ENCODE results near the gene ALMS1.

The ALMS1 gene

DNA sequence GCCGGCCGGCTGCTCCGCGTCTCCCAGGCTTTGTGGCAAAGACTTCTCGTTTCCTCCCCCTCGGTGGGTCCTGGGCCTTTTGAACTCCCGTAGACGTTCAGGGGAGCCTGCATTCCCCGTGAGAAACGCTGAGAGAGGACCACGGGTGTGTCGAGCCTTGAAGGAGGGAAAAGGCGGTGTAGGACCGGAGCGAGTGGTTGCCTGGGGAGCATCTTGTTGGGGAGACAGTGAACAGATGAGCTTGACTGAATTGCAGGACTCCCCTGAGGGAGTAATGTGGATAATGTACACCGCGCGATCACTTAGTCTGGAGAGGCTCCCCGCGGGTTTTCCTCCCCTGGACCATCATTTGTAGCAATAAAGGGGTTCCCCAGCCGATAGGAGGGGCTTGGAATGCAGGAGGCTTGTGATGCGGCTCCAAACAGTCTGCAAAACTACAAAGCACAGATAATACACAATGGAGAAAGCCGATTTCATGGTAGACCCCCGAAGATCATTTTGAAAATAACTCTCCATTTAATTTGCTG lies 769 bp downstream of the ALMS1 start:
- TF ChIP-seq, protein P1, sequence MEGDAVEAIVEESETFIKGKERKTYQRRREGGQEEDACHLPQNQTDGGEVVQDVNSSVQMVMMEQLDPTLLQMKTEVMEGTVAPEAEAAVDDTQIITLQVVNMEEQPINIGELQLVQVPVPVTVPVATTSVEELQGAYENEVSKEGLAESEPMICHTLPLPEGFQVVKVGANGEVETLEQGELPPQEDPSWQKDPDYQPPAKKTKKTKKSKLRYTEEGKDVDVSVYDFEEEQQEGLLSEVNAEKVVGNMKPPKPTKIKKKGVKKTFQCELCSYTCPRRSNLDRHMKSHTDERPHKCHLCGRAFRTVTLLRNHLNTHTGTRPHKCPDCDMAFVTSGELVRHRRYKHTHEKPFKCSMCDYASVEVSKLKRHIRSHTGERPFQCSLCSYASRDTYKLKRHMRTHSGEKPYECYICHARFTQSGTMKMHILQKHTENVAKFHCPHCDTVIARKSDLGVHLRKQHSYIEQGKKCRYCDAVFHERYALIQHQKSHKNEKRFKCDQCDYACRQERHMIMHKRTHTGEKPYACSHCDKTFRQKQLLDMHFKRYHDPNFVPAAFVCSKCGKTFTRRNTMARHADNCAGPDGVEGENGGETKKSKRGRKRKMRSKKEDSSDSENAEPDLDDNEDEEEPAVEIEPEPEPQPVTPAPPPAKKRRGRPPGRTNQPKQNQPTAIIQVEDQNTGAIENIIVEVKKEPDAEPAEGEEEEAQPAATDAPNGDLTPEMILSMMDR (IDR thresholded peaks at IDR 0.05; ENCODE audit: insufficient read depth, low read length, poor library complexity, severe bottlenecking): no peak
- Histone ChIP-seq H3K4me3 (replicated peaks; ENCODE audit: low read depth, low read length) (peak overlapping the region; percentile 90), H3K36me3 (ENCODE audit: control insufficient read depth, insufficient read depth, low read length) (no peaks in the 10 kb centered on the region), H3K27me3 (replicated peaks; ENCODE audit: control insufficient read depth, insufficient read depth, low read length) (no peaks in the 10 kb centered on the region)
- DNase-seq (ENCODE audit: extremely low read depth, insufficient read length): no peak

DNA sequence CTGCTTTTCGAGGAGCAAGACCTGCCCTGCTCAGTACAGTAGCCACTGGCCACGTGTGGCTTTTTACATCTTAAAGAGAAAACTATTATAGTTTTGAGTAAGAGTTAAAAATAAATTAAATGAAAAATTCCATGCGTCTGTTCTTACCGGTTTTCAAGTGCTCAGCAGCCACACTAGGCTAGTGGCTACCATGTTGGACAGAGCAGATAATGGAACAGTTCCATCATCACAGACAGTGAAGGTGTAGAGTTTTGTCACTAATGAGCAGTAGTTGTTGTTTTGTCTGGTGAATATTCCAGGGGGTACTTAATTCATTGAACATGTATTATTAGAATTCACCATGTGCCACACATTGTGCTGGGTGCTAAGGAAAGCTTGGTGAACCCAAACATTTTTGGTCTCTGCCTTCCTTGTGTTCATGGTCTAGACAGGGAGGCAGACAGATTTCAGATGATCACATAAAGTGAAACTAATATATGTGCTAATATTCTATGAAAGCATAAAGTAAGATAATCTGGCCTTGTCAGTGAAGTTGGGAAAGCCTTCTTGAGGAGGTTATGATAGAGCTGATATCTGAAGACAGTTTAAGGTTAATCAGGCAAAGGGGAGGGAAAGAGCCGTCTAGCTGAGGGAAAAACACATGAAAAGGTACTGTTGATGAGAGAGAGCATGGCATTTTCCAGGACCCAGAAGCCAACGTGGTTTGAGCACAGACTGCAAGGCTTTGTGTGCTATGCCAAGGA lies 1.4 kb downstream of the ALMS1 start:
- Histone ChIP-seq H3K4me3 (replicated peaks; ENCODE audit: low read depth, low read length) (peak overlapping the region; percentile 90), H3K27me3 (replicated peaks; ENCODE audit: control insufficient read depth, insufficient read depth, low read length) (no peaks in the 10 kb centered on the region), H3K36me3 (ENCODE audit: control insufficient read depth, insufficient read depth, low read length) (no peaks in the 10 kb centered on the region)
- no peak for DNase-seq (ENCODE audit: extremely low read depth, insufficient read length)
- TF ChIP-seq, protein P1 (IDR thresholded peaks at IDR 0.05; ENCODE audit: insufficient read depth, low read length, poor library complexity, severe bottlenecking): no peak

DNA sequence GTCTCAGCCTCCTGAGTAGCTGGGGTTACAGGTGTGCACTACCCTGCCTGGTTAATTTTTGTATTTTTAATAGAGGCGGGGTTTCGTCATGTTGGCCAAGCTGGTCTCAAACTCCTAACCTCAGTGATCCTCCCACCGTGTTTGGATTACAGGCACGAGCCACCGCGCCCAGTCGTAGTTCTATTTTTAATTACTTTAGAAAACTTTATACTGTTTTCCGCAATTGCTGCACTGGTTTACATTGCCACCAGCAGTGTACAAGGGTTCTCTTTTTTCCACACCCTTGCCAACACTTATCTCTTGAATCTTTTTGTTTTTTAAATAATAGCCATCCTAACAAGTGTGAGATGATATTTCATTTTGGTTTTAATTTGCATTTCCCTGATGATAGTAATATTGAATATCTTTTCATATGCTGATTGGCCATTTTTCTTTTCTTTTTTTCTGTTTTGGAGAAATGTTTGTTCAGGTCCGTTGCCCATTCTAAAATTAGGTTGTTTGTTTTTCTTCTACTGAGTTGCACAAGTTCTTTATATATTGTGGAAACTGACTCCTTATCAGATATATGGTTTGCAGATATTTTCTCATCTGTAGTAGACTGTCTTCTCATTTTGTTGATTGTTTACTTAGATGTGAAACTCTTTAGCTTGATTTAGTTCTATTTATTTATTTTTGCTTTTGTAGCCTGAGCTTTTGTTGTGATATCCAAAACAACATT lies 16.9 kb downstream of the ALMS1 start:
- TF ChIP-seq, protein P1 (IDR thresholded peaks at IDR 0.05; ENCODE audit: insufficient read depth, low read length, poor library complexity, severe bottlenecking): no peak
- DNase-seq (ENCODE audit: extremely low read depth, insufficient read length): no peak
- no peaks in the 10 kb centered on the region for H3K36me3 ChIP-seq (ENCODE audit: control insufficient read depth, insufficient read depth, low read length)
- H3K27me3 ChIP-seq (replicated peaks; ENCODE audit: control insufficient read depth, insufficient read depth, low read length): no peaks in the 10 kb centered on the region
- H3K4me3 ChIP-seq (replicated peaks; ENCODE audit: low read depth, low read length): no peak overlapping the region

DNA sequence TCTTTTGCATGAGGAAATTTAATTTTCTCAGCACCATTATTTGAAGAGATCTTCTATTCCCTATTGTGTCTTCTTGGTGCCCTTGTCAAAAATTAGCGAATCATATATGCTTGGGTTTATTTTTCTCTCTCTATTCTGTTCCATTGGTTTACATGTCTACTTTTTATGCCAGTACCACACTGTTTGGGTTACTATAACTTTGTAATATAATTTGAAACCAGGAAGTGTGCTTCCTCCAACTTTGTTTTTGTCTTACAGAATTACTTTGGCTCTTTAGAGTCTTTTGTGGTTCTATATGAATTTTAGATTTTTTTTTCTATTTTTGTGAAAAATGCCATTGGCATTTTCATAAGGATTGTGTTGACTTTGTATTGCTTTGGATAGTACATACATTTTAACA lies 17.6 kb downstream of the ALMS1 start:
- DNase-seq (ENCODE audit: extremely low read depth, insufficient read length): no peak
- H3K27me3 ChIP-seq (replicated peaks; ENCODE audit: control insufficient read depth, insufficient read depth, low read length): no peaks in the 10 kb centered on the region
- TF ChIP-seq, protein P1 (IDR thresholded peaks at IDR 0.05; ENCODE audit: insufficient read depth, low read length, poor library complexity, severe bottlenecking): no peak
- H3K4me3 ChIP-seq (replicated peaks; ENCODE audit: low read depth, low read length): no peak overlapping the region
- H3K36me3 ChIP-seq (ENCODE audit: control insufficient read depth, insufficient read depth, low read length): no peaks in the 10 kb centered on the region

DNA sequence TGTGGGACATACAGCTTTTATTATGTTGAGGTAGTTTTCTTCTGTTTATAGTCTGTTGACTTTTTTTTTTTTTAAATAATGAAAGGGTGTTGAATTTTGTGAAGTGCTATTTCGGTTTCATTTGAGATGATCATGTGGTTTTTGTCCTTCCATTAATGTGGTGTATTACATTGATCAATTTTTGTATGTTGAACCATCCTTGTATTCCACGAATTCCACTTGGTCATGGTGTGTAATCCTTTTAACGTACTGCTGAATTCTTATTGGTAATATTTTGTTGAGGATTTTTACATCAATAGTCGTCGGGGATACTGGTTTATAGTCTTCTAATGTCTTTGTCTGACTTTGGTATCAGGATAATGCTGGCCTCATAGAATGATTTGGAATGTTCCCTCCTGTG lies 18.8 kb downstream of the ALMS1 start:
- DNase-seq (ENCODE audit: extremely low read depth, insufficient read length): no peak
- TF ChIP-seq, protein P1 (IDR thresholded peaks at IDR 0.05; ENCODE audit: insufficient read depth, low read length, poor library complexity, severe bottlenecking): no peak
- no peaks in the 10 kb centered on the region for H3K36me3 ChIP-seq (ENCODE audit: control insufficient read depth, insufficient read depth, low read length)

More for the DNA sequence above, 18.8 kb downstream of the ALMS1 start:
- H3K4me3 ChIP-seq (replicated peaks; ENCODE audit: low read depth, low read length): no peak overlapping the region
- no peaks in the 10 kb centered on the region for H3K27me3 ChIP-seq (replicated peaks; ENCODE audit: control insufficient read depth, insufficient read depth, low read length)
